NCI-H524 treated with DMSO at 0.1 percent for 48 hours (cell line): ENCODE results near the gene SPACA4.

ENCODE experiments used
- DNase-seq: peaks from one replicate; lab custom pipeline; 2025; lab: John Stamatoyannopoulos, UW

The SPACA4 gene

GRCh38 chr19:48634424-48635262, 28.1 kb downstream of the SPACA4 start:
- peak; percentile 69 for DNase-seq

GRCh38 chr19:48635263-48635965, 28.9 kb downstream of the SPACA4 start:
- no peak for DNase-seq

GRCh38 chr19:48635966-48636858, 29.7 kb downstream of the SPACA4 start:
- no peak for DNase-seq

- no peak for DNase-seq
Measured at GRCh38 chr19:48636859-48637448, 30.4 kb downstream of the SPACA4 start, which contains the start of gene DBP. Gene DBP (minus strand): TSS chr19:48637379. CDS start chr19:48636994, 385 bp downstream.

GRCh38 chr19:48637449-48637947, 31.0 kb downstream of the SPACA4 start:
- peak; percentile 96 for DNase-seq

- DNase-seq, result peak; percentile 78
Measured at GRCh38 chr19:48637948-48638830, 31.6 kb downstream of the SPACA4 start.

- DNase-seq, result no peak
Measured at GRCh38 chr19:48638831-48639381, 32.4 kb downstream of the SPACA4 start.

- DNase-seq, result no peak
Measured at GRCh38 chr19:48639483-48640375, 33.2 kb downstream of the SPACA4 start.

GRCh38 chr19:48641850-48642249, 35.3 kb downstream of the SPACA4 start:
- no peak for DNase-seq

- no peak for DNase-seq
Measured at GRCh38 chr19:48642862-48643261, 36.3 kb downstream of the SPACA4 start.

- no peak for DNase-seq
Measured at GRCh38 chr19:48644355-48644754, 37.8 kb downstream of the SPACA4 start.

- DNase-seq, result peak; percentile 31
Measured at GRCh38 chr19:48644839-48645619, 38.5 kb downstream of the SPACA4 start.

- DNase-seq, result no peak
Measured at GRCh38 chr19:48645620-48646000, 39.1 kb downstream of the SPACA4 start.

GRCh38 chr19:48646001-48646721, 39.6 kb downstream of the SPACA4 start, which contains the start of gene CA11:
Gene CA11 (minus strand): TSS chr19:48646187. CDS start chr19:48645632, 555 bp downstream.
- peak; percentile 82 for DNase-seq

- DNase-seq, result no peak
Measured at GRCh38 chr19:48646722-48647216, 40.2 kb downstream of the SPACA4 start.

- DNase-seq, result no peak
Measured at GRCh38 chr19:48648134-48648533, 41.6 kb downstream of the SPACA4 start.

GRCh38 chr19:48650974-48651682, 44.6 kb downstream of the SPACA4 start:
- no peak for DNase-seq
